Stomach (tissue), 9 donors: ENCODE measurements around the gene SMAD3. TPM values are rescaled to one million over a fixed set of nuclear protein-coding genes. Genes with fewer than 3 reads are reported as not detected.

Experiments
- DNase-seq, 2 donors: peaks; one replicate each; pipeline versions ENCODE4 v3.0.0 to v3.0.0-alpha.2; 2013 to 2019
- H3K27ac ChIP-seq, 5 donors: fragments of 200-600 bp in 4 of 5; sonication (generic) in 4 of 5; one replicate each; pipeline ENCODE4 v1.5.1; 2013 to 2019; ENCODE audit warnings: mild to moderate bottlenecking in 1 of 5, moderate library complexity in 1 of 5
- H3K27me3 ChIP-seq, 3 donors: fragments of 200-600 bp; sonication (generic); one replicate each; pipeline ENCODE4 v1.5.1; 2017 to 2019; ENCODE audit warnings: mixed run types in 1 of 3
- H3K36me3 ChIP-seq, 4 donors: fragments of 200-600 bp; sonication (generic); 1 replicate in 3 of 4; 2 replicates in 1 of 4; pipeline ENCODE4 v1.5.1; 2016 to 2019
- H3K4me1 ChIP-seq, 4 donors: fragments of 200-600 bp; sonication (generic); one replicate each; pipeline ENCODE4 v1.5.1; 2016 to 2019
- H3K4me3 ChIP-seq, 4 donors: fragments of 200-600 bp; sonication (generic) in 3 of 4; one replicate each; pipeline ENCODE4 v1.5.1; 2016 to 2019; ENCODE audit warnings: mild to moderate bottlenecking in 1 of 4
- H3K9me3 ChIP-seq, 4 donors: fragments of 200-600 bp; sonication (generic); one replicate each; pipeline ENCODE4 v1.5.1; 2016 to 2019
- CTCF ChIP-seq, 7 experiments: fragments of 450-650 bp in 4 of 7; fragments of 200-600 bp in 3 of 7; sonication (generic) in 3 of 7; IDR thresholded peaks; one replicate each; pipeline ENCODE4 v1.5.1; 2016 to 2019; ENCODE audit warnings: antibody characterized with exemption in 7 of 7, control low read depth in 2 of 7, mild to moderate bottlenecking in 1 of 7
- EP300 ChIP-seq: sonication (generic); formaldehyde crosslinking; IDR thresholded peaks from one replicate; pipeline ENCODE4 v1.6.1; 2017; ENCODE audit warnings: antibody characterized with exemption
- POLR2A ChIP-seq, 4 donors: fragments of 450-650 bp; IDR thresholded peaks; one replicate each; pipeline ENCODE4 v1.6.1; 2016; ENCODE audit warnings: antibody characterized with exemption in 4 of 4, control low read depth in 2 of 4, mild to moderate bottlenecking in 1 of 4, moderate library complexity in 1 of 4
- POLR2AphosphoS5 ChIP-seq, 3 donors: sonication (generic); formaldehyde crosslinking; IDR thresholded peaks; one replicate each; pipeline ENCODE4 v1.6.1; 2016; ENCODE audit warnings: antibody characterized with exemption in 3 of 3
- WGBS, 5 donors: extraction: QIAGEN DNeasy Blood & Tissue Kit in 3 of 5; methylation state at CpG; one replicate each; pipeline versions ENCODE4 v1.1.5 to v1.1.7; 2013 to 2018; 5-methylcytosine and 5-hydroxymethylcytosine counted together
- intact Hi-C: fragments of 100-400 bp; cut with DNase I; formaldehyde crosslinking; loops from one replicate; pipeline ENCODE4 v1.15.1; 2023; ENCODE audit warnings: low total_unique reads
- polyA plus RNA-seq, 3 donors: library from polyadenylated mRNA; stranded (reverse); fragments of 200-250 nt; gene quantifications; one replicate each; pipeline ENCODE4 v1.2.3, GENCODE V29; 2013
- total RNA-seq, 5 donors: library from RNA; depleted of rRNA; stranded (reverse); fragments of >200 nt; gene quantifications; one replicate each; pipeline versions ENCODE4 v1.1.0 to v1.2.3, GENCODE V29; 2014 to 2016
- donor health status: healthy with polysubstance abuse.
- donor health status: Bipolar disorder and iron deficiency.
- donor health status: healthy.

SMAD3 gene
- total and polyA plus RNA-seq, 8 donors: 6.8 to 103 (median 27.5) TPM

- no peak overlapping the region for H3K4me3 ChIP-seq
- TF ChIP-seq CTCF (IDR thresholded peaks at IDR 0.05) (no peak), POLR2AphosphoS5 (IDR thresholded peaks at IDR 0.05) (peak in 2 of 3 donors; percentile 5 to 73), POLR2A (IDR thresholded peaks at IDR 0.05) (no peak)
- H3K27ac ChIP-seq: peak overlapping the region; percentile 25 to 88 (median 78)
- no peaks in the 10 kb centered on the region for H3K27me3 ChIP-seq
- peak in 1 of 2 donors; percentile 75 for DNase-seq
- 15 to 28% (median 22%) methylated on average over 10 of the region's 10 CpGs for WGBS, 5 donors
- intact Hi-C loops: no loop called here
- H3K4me1 ChIP-seq: peaks cover 80 to 95% (median 89%) of the 10 kb centered on the region in 4 donors
- no peaks in the 10 kb centered on the region for H3K36me3 ChIP-seq
- no peaks in the 10 kb centered on the region for H3K9me3 ChIP-seq
These were observed 81.5 kb downstream of the SMAD3 start for GRCh38 chr15:67146875-67147381.

- no peaks in the 10 kb centered on the region for H3K9me3 ChIP-seq
- no peaks in the 10 kb centered on the region for H3K36me3 ChIP-seq
- H3K4me1 ChIP-seq: peaks cover 78 to 90% (median 84%) of the 10 kb centered on the region in 4 donors
- peak overlapping the region; percentile 25 to 88 (median 78) for H3K27ac ChIP-seq
- TF ChIP-seq CTCF (IDR thresholded peaks at IDR 0.05) (no peak), EP300 (no peak), POLR2AphosphoS5 (IDR thresholded peaks at IDR 0.05) (no peak)
- WGBS, 5 donors: 59 to 73% (median 69%) methylated on average over 7 of the region's 7 CpGs
- intact Hi-C loops: no loop called here
- no peaks in the 10 kb centered on the region for H3K27me3 ChIP-seq
- no peak for DNase-seq
- no peak overlapping the region for H3K4me3 ChIP-seq
These were observed 82.1 kb downstream of the SMAD3 start for GRCh38 chr15:67147396-67147949.

- no peak for DNase-seq
- WGBS, 5 donors: 41 to 64% (median 55%) methylated on average over 6 of the region's 6 CpGs
These were observed 82.8 kb downstream of the SMAD3 start for GRCh38 chr15:67148196-67148701.

More at GRCh38 chr15:67148196-67148701, 82.8 kb downstream of the SMAD3 start:
- Histone ChIP-seq H3K4me3 (no peak overlapping the region), H3K9me3 (no peaks in the 10 kb centered on the region), H3K36me3 (no peaks in the 10 kb centered on the region), H3K27ac (peak overlapping the region; percentile 48 to 88 (median 78)), H3K27me3 (no peaks in the 10 kb centered on the region), H3K4me1 (peaks cover 70 to 87% (median 76%) of the 10 kb centered on the region in 4 donors)
- TF ChIP-seq POLR2AphosphoS5 (IDR thresholded peaks at IDR 0.05) (peak in 1 of 3 donors; percentile 28), CTCF (IDR thresholded peaks at IDR 0.05) (no peak)
- intact Hi-C loops: no loop called here
